GM21529 (cell line): ENCODE data around the gene IFITM1.
"Not testable (repeated sequence)": the region's sequence is repeated elsewhere in the genome, so short reads cannot be mapped to it uniquely, and the experiment has no call there.

Experiments used
- ATAC-seq: cut with Tn5 transposase; IDR thresholded peaks from one replicate; pipeline ENCODE4 v1.9.1; 2021; ENCODE audit not compliant: unreplicated experiment

Gene IFITM1

GRCh38 chr11:293852-294661 is 19.8 kb upstream of the IFITM1 start:
- ATAC-seq = no peak

GRCh38 chr11:294780-295179 is 19.1 kb upstream of the IFITM1 start:
- ATAC-seq = no peak

DNA sequence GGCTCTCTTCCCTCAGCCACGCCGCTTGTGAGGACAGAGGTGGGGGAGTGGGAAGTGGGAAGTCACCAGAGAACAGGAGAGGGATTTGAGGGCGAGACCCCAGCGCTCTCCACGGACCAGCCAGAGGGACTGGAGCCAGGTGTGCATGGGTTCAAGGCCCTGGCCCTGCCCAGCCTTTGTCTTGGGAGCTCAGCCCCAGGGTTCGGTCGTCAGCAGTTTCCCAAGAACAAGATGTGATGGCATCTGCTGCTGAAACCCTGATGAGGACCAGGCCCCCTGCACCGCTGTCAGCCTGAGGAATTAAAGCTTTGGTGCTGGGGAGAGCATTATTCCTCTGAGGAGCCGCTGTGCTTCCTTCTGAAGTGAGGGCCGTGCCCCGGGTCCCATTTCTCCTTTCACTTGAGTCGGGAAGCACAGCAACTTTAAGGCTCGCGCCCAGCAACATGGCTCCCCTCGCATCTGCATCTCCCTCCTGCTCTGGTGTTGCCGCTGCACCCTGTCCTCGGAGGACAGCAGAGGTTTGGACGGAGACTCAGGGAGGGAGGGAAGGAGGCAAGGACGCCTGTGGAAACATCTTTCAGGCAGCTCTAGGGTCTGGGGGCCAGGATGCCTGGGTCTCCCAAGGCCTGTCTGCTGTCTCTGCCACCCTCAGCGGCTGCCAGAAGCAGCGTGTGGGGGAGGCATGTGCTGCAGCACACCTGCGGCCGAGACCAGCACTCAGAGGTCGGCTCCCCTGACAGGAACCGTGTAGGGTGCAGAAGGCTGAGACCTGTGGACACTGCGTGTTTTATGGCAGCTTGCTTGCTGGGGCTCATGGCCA is 18.3 kb upstream of the IFITM1 start:
- ATAC-seq = no peak

DNA sequence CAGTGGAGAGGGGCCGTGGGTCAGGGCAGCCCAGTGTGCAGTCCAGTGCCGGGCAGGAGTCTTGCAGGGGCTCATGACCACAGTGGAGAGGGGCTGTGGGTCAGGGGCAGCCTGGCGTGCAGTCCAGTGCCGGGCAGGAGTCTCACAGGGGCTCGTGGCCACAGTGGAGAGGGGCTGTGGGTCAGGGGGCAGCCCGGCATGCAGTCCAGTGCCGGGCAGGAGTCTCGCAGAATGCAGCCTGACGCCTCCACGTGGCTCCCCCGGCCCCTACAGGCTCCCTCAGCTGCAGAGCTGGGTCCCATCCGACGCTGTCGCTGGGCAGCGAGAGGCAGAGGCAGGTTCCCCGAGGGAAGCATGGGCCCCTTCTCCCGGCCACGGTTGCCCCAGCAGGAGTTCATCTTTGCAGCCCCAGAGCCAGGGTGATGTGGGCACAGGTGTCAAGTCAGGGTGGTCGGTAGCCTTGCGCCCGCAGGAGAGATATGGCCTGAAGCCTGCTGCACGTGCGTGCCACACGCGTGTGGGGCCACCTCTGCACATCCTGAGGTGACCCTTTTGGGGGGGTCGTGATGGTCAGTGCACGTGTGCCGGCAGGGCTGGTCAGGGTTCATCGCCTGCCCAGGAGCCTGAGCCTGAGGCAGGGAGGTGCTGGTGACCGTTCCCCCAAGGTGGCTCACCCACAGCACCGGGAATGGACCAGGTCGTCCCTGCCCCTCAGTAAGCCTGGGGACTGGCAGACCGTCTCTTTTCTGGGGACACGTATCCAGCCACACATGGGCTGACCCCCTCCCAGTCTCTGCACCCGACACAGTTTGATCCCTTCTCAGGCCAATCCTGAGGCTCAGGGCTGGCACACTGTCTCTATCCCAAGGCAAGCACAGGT is 17.4 kb upstream of the IFITM1 start:
- ATAC-seq = no peak

GRCh38 chr11:297051-297585 is 16.7 kb upstream of the IFITM1 start:
- no peak for ATAC-seq

- no peak for ATAC-seq
Observed at GRCh38 chr11:297586-298405, 16.0 kb upstream of the IFITM1 start.

DNA sequence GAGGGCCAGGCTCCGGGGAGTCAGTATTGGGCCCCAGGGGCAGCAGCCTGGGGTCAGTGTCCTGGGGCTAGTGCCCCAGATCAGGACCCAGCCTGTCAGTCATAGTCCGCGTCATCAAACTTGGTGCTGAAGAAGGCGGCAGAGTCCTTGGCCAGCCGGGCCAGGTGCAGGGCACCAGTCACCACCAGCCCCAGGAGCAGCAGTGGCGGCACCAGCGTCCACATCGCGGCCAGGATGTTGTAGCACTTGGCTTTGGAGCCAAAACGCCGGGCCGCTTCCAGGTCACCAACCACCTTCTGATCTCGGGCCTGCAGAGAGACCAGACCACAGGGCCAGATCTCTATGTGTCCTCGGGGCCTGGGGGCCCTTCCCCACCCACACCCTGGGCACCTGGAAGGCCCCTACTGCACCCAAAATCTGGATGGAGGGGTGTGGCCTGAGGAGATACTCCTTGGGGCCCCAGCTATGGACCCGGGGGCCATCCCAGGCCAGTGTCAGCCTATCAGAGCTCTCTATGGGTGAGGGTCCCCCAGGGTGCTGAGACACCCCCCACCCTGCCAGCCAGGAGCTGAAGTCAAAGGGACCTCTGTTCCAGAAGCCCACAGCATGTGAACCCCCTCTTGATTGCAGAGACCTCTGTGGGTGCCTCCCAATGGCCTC is 15.3 kb upstream of the IFITM1 start:
- ATAC-seq = no peak

DNA sequence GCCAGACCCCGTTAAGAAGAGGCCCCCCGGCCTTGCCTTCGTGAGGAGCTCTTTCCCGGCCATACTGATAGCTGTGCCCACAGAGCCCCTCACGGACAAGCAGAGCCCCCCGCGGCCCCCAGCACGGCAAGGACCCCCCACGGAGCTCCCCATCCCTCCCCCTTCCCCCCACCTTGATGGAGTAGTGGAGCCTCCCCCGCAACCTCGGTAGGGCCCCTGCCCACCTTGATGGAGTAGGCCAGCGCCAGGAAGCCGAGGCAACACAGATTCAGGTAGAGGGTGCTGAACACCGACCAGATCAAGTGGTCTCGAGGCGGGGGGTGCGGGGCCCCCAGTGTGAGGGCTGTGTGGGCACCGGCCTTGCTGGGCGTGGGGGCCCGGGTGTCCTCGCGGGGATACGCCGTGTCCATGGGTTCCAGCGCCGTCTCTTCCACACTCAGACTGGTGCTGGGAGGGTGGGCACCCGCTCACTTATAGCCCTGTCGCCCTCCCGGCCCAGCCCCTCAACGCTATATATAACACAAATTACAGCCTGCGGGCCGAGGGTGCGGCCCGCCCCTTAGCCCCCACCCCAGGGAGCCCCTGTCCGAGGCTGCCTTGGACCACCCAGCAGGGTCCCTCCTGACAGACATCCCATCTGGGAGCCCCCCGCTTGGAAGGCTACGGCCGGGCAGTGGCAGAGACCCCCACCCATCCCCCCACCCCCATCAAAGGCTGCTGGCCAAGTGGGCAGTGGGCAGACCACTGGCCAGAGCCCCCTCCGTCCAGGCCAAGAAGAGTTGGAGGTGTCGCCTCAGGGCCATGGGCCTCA is 14.6 kb upstream of the IFITM1 start, which contains the start of gene IFITM5:
Gene IFITM5, minus strand, starts transcription at position 446 of the 811 bp plus-strand sequence. Its CDS starts 36 bp downstream, at position 410.
- no peak for ATAC-seq

DNA sequence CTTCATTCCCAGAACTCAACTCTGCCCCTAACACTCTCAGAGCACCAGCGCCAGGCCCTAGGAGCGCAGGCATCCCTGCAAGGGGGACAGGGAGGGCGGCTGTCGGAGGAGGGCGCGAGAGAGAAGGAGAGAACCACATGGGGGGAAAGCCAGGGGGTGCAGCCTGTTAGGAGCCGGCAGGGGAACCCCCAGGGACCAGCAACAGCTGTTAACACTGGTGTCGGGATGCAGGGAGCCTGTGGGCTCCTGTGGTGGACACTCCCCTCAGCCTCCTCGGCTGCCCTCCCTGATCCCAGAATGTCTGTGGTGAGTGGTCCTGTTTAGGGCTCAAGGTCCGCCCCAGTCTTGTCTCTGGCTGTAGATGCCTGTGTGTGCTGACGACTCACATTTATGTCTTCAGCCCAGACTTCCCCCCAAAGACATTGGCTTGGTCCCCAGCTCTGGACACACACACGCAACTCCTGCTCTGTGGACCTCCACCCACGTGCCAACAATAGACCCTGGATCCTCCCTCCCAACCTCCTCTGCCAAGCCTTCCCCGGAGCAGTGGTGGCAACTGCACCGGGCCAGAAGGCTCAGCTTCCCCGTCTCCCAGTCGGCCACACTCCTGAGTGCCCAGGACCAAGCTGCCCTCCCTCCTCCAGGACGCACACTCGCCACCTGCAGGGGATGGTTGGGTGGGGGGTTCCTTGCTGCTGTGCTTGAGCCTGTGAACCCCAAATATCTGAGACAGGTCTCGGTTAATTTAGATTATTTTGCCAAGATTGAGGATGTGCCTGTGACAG is 13.7 kb upstream of the IFITM1 start:
- ATAC-seq = no peak

DNA sequence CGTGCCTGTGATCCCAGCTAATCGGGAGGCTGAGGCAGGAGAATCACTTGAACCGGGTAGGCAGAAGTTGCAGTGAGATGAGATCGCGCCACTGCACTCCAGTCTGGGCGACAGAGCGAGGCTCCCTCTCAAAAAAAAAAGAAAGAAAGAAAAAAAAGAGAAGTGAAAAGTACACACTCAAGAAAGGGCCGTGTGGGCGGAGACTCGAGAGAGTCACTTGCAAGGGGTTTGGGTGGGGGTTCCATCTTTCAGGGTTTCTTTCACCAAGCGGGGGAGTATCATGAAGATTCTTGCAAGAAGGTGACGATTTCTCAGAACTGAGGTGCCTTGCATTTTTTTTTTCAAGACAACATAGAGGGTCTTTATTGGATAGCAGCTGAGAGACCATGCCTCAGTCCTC is 10.5 kb upstream of the IFITM1 start:
- ATAC-seq = no peak

DNA sequence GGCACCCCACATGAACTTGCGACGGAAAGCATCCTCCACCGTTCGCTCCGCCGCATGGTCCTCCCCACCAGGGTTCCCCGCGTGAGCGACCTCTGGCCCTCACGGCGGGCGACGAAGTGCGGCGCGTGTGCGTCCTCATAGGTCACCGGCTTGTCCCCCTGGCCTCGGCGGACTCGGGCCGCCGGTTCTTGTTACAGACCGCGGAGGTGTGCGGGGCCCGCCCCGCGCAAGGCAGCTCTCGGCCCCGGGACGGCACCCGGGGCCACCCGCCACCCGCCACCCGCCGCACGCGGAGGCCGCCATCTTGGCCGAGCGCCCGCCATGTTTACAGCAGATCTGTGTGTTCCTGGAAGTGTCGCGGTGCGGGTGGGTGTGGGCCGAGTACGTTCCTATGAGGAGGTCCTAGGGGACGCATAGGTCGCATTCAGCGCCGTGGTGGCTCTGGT is 9.8 kb upstream of the IFITM1 start:
- ATAC-seq = no peak

DNA sequence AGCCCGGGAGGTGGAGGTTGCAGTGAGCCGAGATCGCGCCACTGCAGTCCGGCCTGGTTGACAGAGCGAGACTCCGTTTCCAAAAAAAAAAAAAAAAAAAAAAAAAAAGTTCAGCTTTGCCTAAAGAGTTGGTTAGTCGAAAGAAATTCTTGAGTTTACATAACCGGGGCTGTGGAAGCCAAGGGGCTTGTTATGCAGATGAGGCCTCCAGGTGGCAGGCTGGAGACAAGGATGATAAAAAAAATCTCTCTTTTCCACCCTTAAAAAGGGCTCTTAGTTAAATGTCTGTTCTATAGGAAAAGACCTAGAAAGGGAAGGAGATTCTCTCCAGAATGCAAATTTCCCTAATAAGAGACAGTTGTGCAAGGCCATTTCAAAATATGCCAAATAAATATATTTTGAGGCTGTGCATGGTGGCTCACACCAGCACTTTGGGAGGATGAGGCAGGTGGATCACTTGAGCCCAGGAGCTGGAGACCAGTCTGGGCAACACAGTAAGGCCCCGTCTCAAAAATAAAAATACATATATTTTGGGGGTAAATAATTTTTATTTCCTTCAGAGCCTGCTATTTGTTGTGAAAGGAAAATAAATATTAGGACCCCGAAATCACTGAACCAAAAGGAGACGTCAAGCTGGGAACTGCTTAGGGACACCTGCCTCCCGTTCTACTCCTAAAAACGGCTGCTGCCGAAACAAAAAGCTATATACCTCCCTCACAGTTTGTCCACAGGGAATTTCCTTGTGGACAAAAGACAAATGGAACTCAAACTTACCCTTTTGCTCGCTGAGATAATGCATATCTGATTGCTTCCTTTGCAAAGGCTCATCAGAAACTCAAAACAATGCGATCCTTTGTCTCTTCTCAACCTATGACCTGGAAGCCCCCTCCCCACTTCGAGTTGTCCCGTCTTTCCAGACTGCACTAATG is 8.7 kb upstream of the IFITM1 start:
- no peak for ATAC-seq

DNA sequence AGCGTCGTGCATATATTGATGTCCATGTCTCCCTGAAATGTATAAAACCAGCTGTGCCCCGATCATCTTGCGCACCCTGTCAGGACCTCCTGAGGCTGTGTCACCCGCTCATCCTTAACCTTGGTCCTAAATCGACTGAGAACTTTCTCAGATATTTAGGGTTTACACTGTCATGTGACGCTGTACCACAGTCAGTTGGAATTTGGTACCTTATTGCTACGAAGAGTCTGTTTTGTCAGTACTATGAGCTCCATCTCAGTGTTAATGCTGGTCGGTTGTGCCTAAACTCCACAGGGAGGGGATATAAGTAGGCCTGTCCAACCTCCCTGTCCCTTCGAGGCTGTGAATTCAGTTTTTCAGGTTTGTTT is 8.0 kb upstream of the IFITM1 start:
- no peak for ATAC-seq

GRCh38 chr11:306645-307371 is 7.0 kb upstream of the IFITM1 start:
- no peak for ATAC-seq

DNA sequence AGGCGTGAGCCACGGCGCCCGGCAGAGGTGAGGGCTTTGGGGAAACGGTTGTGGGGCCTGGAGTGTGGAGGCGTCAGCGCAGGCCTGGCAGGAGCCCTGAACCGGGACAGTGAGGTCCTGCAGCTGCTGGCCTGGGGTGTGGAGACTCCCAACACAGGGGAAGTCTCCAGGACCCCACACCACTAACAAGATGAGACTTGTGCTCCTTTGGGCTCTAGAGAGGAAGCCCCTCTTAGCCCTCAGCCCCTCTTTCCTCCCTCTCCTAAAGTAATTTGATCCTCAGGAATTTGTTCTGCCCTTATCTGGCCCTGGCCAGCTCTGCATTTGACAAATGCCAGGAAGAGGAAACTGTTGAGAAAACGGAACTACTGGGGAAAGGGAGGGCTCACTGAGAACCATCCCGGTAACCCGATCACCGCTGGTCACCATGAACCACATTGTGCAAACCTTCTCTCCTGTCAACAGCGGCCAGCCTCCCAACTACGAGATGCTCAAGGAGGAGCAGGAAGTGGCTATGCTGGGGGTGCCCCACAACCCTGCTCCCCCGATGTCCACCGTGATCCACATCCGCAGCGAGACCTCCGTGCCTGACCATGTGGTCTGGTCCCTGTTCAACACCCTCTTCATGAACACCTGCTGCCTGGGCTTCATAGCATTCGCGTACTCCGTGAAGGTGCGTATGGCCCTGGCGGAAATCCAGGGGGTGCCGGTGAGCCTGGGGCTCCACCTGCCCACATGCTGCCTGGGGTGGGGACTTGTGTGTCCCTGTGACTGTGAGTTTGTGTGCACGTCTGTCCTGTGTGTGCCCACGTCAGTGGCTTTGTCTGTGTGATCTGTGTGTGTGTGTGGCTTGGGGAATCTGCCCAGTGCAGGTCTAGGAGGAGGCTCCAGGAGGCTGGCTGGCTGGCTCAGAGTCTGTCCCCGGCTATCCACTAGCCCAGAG is 5.8 kb upstream of the IFITM1 start, which contains the start of gene IFITM2:
Gene IFITM2, plus strand, starts transcription at position 51 of the 943 bp plus-strand sequence. Its CDS starts 377 bp downstream, at position 428.
- ATAC-seq = not testable (repeated sequence)
